ENCODE measurements around the gene MAP3K7CL. TPM values are rescaled to one million over a fixed set of nuclear protein-coding genes. Genes with fewer than 3 reads are reported as not detected.
"Not testable (repeated sequence)": the region's sequence is repeated elsewhere in the genome, so short reads cannot be mapped to it uniquely, and the experiment has no call there.

The MAP3K7CL gene
- polyA plus RNA-seq, 5 donors, result 5.2 to 7.9 (median 6.6) TPM

DNA sequence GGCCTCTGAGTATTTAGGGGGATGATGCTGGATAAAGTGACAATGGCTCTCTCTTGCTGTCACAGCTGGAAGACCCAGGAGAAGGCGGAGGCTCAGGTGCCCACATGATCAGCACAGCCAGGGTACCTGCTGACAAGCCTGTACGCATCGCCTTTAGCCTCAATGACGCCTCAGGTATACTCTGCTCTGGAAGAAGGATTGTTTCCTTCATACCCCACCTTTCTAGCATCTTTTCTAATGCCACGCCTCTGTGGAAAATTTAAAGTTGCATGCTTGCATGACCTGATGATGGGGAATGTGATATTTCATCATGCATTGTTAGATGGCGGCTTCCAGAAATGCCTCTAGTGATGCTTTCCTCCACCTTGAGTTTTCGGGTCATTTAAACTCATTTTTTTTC lies 2.8 kb downstream of the MAP3K7CL start:
- no peak for DNase-seq

DNA sequence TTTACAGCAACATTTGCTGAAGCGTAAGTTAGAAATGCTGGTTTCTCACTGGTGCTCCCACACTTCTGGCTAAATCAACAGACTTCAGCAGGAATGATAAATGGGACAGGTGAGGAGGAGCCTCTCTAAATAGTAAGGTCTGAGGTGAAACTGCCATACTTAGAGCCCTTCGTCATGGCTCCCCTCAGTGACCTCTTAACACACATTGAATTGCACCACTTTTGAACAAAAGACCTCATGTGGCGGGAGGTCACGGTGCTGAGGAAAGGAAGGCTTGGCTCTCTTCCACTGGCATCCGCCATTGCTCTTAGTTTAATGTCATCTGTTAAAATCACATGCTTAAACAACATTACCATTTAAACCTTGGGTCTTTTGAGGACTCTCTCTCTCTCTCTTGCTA lies 3.4 kb downstream of the MAP3K7CL start:
- DNase-seq, result no peak

DNA sequence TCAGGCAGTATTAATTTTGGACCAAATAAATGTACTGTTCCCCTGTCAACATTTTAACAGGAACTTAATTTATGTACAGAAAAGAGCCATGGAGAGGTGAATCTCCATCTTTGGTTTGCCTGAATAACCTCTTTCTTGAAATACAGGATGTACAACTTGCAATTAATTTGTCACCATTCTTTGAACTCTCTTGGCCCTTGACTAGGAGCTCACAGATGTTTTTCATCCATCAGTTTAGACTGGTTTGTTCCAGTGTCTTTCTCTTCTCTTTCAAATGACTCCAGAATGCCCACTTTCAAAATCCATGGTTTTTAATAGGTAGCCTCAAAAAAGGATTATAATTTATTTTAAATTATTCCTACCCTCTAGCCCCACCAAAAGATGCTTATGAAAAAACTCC lies 5.0 kb downstream of the MAP3K7CL start:
- no peak for DNase-seq

DNA sequence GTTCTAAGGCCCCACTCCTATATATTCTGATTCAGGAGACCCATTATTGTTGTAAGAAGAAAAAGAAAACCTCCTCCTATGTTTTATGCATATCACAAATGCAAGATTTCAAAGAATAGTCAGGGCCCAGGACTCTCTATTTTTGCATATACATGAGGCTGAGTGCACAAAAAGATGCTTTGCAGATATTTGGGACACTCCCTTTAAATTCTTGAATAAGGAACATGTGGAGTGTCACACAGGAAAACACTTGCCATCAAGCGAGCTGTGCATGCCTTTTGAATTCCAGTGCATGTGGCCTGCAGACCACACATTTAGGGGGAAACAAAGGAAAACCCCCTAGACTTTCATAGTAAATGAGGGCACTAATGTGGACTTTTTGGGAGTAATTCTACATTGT lies 5.6 kb downstream of the MAP3K7CL start:
- no peak for DNase-seq

DNA sequence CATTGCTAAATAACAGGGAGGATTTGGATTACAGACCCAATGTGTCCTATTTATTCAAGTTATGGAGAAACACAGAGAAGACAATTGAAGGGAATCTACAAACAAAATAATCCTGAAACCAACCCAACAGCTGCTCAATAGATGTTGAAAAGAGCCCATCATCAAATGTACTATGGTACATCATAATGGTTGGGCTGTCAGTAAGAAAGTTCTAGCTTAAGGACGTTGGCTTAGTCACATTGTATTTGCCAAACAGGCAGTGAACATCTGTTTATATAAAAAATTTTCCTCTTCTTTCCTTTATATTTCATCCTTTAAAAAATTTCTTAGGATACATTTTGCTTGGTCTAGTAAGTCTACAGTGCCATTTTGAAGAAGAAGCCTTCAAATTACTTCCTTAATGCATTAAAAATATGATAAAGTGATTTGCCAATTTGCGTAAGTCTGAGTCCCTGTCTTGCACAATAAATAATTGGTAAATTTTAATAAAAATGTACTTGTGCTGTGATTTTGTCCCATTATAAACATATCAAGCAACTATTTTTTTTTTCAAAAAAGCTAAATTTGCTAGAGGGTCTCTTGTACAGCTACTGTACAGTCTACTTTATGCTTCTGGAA lies 14.4 kb downstream of the MAP3K7CL start:
- no peak for DNase-seq

DNA sequence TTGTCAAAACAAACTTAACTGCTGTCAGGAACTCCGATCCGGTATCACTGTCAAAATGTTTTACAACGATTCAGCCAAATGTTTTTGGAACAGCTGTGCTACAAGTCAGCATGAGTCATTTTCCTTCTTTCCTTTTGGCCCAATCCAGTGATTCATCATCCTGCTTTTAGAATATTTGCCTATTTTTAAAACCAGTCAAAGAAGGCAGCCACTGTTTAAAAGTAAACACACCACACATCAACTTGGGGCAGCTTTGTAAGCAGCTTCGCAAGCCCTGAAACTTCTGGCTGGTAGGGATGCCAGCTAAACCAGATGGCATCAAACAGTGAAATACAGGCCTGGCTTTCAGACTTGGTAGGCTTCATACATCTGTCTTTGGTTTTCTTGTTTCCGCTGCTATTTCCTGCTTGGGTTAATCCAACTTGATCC lies 14.9 kb downstream of the MAP3K7CL start:
- DNase-seq, result peak in 1 of 2 donors; percentile 36

DNA sequence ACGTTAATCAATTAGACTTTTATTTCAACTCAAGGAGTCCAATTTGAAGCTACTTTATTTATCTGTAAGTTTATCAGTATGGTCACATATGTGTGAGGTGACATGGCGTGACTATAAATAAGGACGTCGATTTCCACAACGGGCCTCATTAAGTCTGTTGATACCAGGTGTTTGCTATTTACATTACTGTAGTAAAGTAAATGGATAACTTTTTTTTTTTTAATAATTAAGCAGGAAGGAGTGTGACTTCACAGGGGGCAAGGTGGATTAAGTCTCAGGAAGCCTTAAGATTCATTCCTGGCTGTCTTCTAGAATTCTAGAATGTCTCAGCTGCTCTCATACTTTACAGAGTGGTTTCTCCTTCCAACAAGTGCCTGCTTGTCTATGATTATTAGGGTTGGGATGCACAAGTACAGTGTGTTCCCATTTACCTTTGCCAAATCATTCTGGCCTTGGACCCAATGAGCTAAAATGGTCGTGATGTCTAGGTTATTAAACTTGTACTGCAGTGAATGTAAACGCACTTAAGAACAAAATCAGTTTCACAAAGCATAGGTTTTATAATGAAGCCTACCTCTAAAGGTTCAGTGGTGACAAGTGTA lies 15.5 kb downstream of the MAP3K7CL start:
- DNase-seq, result no peak

DNA sequence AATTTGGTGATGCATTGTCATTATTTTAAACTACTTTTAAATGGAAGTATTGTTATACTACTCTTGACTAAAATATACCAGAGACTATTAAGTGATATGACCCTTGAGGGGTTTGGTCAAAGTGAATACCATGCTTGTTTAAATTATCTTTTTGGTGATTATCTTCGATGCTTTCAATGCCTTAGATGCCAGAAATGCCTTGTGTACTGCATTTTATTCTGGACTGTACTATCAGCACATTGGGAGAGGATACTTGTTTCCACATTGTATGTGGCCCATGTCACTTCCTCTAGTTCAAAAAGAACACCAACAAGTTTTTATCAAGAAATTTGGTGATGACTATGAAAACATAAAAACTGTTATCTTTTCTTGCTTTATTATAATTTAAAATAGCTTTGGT lies 16.3 kb downstream of the MAP3K7CL start:
- no peak for DNase-seq

DNA sequence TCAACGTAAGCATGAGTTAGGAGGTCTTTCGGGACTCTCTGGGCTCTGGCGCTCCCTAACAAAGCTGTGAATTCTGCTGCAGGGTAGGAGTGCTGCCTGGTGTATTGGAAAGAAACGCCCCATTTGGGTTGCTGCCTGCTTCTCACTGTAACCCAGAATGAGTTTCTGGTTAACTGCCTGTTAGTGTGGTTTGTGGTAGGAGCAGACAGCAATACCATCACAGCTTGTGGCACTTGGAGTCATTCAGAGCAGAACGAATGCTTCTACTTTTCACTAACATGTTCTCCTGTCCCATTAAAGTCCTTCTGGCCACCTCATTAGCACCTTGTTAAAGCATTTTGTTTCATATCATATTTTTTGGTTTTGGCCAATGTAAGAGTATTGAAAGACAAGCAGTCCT lies 18.1 kb downstream of the MAP3K7CL start:
- no peak for DNase-seq

DNA sequence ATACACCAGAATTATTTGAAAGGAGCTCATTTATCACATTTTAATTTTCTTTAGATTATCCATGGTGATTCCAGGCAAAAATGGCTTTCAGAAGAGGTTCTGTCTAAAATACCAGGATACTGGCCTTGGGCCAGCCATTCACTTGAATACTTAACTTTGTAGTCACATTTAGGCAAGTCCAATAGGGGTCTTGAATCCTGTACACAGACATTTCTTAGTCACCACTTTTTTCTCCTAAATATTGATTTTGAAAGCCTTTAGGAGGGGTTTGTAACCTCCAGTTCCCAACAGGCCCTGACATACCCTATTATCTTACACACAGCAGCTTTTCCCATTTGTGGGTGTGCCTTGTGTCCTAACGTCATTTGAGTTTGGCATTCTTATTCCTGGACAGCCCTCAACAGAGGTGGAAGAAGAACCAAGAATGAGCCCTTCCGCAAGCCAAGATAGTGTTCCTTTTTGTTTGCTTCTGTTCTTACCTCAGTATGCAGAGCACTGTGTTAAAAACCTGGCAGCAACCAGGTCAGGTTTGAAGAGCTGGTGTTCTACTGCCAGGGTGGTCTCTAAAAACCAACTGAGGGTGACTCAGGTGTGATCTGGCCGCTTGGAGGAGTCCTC lies 19.5 kb downstream of the MAP3K7CL start:
- DNase-seq, result no peak

DNA sequence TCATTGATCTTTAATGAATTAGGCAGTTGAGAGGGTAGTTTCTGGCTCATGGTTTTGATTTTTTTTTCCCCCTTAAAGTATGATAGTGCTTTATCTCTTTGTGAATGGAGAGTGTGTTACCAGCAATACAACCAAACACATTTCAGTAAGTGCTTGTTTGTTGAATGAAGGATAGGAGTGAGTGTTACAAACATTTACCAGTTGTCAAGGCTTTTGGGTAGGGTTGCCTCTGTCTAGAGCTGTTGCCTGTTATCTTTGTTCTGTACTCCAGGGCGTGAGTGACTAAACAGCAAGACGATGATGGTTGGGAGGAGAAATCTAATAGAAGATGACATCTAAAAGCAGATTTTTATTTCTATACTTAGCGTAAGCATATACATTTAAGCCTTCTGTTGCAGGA lies 21.5 kb downstream of the MAP3K7CL start:
- DNase-seq, result peak; percentile 70 to 72

DNA sequence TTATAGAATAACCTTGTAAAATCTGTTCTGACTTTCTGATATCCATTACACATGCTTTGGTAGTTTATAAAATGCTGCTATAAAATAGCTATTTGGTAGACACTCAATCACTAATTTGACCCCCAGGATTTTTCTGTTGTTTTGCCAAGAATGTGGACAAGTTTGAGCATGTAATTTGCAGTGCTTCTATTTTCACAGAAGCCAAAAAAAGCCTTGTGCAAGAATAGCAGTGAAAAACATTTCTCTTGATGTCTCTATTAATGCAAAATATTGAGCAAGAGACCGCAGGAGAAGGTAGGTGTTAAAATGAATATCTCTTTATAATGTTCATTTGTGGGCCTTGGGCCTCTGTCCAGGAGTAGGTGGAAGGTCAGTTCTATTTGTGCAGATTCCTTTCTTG lies 22.5 kb downstream of the MAP3K7CL start:
- no peak for DNase-seq

DNA sequence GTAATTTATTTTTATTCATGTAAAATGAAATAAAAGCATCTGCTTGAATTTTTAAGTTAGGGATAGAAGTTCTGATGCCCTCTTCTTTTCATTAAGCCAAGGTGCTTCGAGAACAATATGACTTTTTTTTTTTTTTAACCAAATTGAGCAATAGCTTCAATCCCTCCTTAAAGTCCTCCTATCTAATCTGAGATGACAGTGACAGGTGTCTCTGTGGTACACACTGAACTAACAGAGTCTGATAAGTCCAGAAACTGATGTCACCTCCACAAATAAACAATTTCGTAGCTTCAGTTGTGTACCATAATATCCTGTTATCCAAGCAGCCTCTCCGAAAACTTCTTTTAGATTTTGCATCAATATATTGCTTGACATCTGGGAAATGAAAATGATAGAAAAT lies 23.8 kb downstream of the MAP3K7CL start:
- no peak for DNase-seq

DNA sequence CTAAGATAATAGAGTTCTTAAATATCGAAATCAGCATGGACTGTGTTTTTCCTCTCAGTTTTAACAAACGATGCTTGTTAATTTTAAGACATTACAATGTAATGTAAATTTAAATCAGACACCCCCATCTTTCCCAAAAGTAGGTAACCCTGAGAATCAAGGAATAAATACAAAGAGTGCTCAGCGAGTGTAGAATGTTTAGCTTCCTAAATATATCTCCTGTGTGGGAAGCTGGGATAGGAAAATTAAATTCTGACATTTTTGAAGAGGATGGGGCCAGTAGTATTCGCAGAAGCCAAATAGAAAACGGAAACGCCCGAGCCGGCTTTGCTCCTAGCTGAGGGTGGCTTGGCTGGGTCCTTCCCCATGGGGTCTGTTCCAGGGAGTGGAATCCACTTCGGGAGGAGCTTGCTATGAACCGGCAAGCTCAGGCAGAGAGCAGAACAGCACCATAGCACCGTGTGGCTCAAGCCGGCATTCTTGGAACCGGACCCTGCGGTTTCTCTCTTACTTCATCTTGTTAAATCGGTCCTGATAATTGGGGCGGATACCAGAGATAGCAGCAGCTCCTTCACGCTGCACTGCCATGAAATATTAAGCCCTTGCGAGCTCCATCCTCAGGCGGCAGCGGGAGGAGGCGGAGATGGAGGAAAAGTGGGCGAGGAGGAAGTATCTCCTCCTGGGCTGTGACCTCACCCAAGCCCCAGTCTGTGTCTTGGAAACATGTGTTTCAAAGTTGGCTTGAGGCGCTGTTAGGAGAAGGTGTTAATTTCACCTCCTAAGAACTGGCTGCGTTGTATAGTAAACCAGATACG lies 24.9 kb downstream of the MAP3K7CL start:
- DNase-seq, result no peak

DNA sequence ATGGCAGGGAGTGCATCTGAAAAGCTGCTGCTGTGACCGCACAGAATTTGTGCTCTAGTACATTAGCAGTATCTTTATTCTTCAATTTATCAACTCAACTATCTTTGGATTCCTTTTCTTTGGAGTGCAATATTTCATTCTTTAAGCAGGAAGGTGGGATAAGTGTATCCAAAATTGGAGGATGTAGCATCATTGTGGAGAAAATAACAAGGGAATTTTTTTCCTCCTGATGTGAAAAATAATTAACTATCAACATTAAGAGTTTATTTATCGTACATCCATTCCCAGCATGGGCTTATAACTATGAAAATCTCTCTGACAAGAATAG lies 25.5 kb downstream of the MAP3K7CL start:
- no peak for DNase-seq

DNA sequence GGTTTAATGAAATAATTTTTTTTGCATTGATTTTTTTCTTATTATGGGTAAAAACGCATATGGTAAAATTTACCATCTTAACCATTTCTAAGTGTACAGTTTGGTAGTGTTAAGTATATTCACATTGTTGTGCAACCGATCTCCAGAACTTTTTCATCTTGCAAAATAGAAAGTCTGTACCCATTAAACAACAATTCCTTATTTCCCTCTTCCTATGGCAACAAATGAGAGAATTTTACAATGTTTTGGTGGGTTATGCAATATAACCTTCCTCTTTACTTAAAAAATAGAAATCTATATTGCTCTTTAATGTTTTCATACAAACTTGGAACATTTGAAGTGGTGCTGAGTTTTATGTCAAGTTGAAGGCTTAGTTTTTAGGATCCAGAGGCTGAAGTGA lies 26.6 kb downstream of the MAP3K7CL start:
- DNase-seq, result no peak

DNA sequence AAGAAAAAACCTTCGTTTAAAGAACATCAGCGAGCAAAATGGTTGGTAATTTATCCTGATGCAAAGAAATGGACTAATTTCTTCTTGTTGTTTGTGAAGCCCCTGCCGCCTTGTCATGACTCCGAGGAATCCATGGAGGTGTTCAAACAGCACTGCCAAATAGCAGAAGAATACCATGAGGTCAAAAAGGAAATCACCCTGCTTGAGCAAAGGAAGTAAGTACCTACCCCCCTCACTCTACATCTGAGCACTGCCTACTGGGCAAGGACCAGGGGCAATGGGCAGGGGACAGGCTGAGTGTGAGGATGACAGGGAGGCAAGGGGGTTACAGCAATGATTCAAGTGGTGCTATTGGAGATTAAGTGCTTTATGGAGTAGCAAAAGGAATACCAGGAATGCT lies 29.4 kb downstream of the MAP3K7CL start:
- DNase-seq, result no peak

DNA sequence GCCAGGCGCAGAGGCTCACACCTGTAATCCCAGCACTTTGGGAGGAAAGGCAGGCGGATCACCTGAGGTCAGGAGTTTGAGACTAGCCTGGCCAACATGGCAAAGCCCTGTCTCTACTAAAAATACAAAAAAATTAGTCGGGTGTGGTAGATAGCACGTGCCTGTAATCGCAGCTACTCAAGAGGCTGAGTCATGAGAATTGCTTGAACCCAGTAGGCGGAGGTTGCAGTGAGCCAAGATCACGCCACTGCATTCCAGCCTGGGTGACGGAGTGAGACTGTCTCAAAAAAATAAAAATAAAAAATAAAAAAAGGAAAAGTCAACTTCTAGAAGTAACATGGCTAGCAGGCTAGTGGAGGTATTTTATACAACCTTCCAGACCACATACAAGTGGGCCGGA lies 32.4 kb downstream of the MAP3K7CL start:
- not testable (repeated sequence) for DNase-seq

DNA sequence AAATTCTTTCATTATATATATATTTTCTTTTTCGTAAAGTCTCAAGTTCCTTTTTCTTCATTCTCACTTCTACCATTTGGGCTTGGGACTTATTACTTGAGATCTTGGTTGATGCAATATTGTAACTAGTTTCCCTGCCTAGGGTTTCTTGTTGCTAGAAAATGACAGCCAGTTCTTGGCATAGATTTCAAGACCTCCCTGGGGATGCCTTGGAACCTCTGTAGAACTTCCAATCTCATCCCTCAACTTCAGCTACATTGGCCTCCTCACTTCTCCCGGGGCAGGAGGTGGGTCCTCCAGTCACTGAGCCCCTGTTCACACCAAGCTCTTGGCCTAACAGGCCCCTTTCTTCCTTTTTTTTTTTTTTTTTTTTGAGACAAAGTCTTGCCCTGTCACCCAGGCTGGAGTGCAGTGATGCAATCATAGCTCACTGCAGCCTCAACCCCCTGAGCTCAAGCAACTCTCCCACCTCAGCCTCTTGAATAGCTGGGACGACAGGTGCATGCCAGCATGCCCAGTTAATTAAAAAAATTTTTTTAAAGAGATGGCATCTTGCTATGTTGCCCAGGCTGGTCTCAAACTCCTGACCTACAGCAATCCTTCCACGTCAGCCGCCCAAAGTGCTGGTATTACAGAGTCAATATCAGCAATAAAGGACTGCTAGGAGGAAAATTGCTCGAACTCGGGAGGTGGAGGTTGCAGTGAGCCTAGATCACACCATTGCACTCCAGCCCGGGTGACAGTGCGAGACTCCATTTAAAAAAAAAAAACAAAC lies 33.1 kb downstream of the MAP3K7CL start:
- no peak for DNase-seq

DNA sequence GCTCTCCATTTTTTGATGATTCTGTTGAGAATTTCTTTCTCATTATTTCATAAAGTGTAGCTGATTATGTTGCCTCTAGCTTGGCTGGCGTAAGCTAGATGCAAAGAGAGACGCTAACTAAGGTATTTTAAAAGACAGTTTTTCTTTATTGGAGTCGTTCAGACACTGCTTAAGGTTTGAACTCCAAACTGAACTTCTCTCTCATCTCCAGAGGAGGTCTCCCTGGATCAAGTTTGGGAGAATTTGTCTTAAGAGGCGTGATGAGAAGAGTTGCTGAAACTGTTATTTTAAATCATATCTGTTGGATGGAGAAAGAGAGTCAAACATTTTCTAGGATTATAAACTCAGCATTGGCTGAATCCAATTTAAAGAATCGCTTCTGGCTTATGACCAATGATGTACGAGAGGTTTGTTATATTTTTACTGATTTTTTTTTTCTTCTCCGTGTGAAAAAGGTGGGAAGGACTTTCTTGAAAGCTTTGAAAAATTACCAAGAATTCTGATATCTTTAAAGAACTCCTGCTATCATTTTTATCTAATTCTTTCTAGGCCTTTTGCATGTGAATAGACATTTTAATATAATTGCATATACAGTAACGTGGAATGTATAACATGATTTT lies 34.0 kb downstream of the MAP3K7CL start:
- peak in 1 of 2 donors; percentile 64 for DNase-seq

DNA sequence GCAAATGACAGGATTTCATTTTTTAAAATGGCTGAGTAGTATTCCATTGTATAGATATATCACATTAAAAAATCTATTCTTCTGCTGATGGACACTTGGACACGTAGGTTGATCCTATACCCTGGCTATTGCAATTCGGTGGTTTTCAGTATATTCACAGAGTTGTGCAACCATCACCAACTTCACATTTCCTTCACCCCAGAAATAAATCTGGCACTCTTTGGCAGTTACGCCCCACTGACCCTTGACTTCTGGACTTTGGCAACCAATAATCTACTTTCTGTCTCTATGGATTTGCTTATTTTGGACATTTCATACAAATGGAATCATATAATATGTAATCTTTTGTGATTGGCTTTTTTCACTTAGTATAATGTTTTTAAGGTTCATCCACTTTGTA lies 35.9 kb downstream of the MAP3K7CL start:
- DNase-seq, result no peak

DNA sequence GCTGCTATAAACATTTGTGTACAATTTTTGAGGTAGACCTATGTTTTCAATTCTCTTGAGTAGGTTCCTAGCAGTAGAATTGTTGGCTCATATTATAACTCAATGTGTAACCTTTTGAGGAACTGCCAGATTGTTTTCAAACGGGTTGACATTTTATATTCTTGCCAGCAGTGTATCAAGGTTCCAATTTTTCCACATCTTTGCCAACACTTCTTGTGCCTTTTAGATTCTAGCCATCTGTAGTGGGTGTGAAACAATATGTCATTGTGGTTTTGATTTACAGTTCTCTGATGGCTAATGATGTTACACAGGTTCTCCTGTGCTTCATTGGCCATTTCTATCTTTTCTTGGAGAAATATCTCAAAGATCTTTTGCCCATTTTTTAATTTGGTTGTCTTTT lies 36.4 kb downstream of the MAP3K7CL start:
- no peak for DNase-seq
